Lung (tissue), 12 donors: ENCODE measurements around the gene STK33. TPM values are rescaled to one million over a fixed set of nuclear protein-coding genes. Genes with fewer than 3 reads are reported as not detected.

Source experiments
- ATAC-seq: fragments of 200-7000 bp; cut with Tn5 transposase; one replicate; pipeline ENCODE4 v1.9.1; 2020; ENCODE audit warnings: moderate number of reproducible peaks; ENCODE audit not compliant: insufficient read depth, low FRiP score
- DNase-seq, 3 donors: peaks; one replicate each; pipeline ENCODE4 v3.0.0-alpha.2; 2013 to 2017
- H3K27ac ChIP-seq, 2 donors: one replicate each; pipeline ENCODE4 v1.5.1; 2013; ENCODE audit warnings: mild to moderate bottlenecking in 2 of 2, moderate library complexity in 2 of 2, control low read depth in 1 of 2, inconsistent platforms in 1 of 2, low read depth in 1 of 2, low read length in 1 of 2
- H3K27me3 ChIP-seq, 3 donors: one replicate each; pipeline ENCODE4 v1.5.1; 2013; ENCODE audit warnings: low read length in 2 of 3; ENCODE audit not compliant: control insufficient read depth in 3 of 3, insufficient read depth in 3 of 3
- H3K36me3 ChIP-seq, 4 donors: one replicate each; pipeline ENCODE4 v1.5.1; 2013; ENCODE audit warnings: low read length in 4 of 4, mild to moderate bottlenecking in 1 of 4, moderate library complexity in 1 of 4; ENCODE audit not compliant: control insufficient read depth in 4 of 4, insufficient read depth in 4 of 4
- H3K4me1 ChIP-seq, 5 donors: one replicate each; pipeline ENCODE4 v1.5.1; 2013; ENCODE audit warnings: low read length in 5 of 5, mild to moderate bottlenecking in 2 of 5, moderate library complexity in 1 of 5; ENCODE audit not compliant: control insufficient read depth in 5 of 5, insufficient read depth in 5 of 5
- H3K4me3 ChIP-seq: one replicate; pipeline ENCODE4 v1.5.1; 2013; ENCODE audit warnings: mild to moderate bottlenecking, control low read depth, moderate library complexity
- H3K9ac ChIP-seq, 2 donors: one replicate each; pipeline ENCODE4 v1.5.1; 2013; ENCODE audit warnings: low read length in 2 of 2, control low read depth in 1 of 2; ENCODE audit not compliant: insufficient read depth in 1 of 2
- H3K9me3 ChIP-seq, 4 donors: one replicate each; pipeline ENCODE4 v1.5.1; 2013; ENCODE audit warnings: low read length in 3 of 4, mild to moderate bottlenecking in 1 of 4, moderate library complexity in 1 of 4; ENCODE audit not compliant: control insufficient read depth in 4 of 4, insufficient read depth in 3 of 4
- WGBS, 2 donors: extraction: QIAGEN DNeasy Blood & Tissue Kit; methylation state at CpG; one replicate each; pipeline ENCODE4 v1.1.7; 2013; 5-methylcytosine and 5-hydroxymethylcytosine counted together
- polyA plus RNA-seq, 2 donors: library from polyadenylated mRNA; stranded (reverse); fragments of 200-250 nt; gene quantifications; one replicate each; pipeline ENCODE4 v1.2.1, GENCODE V29; 2013
- total RNA-seq, 2 donors: library from RNA; depleted of rRNA in 1 of 2; stranded (reverse); fragments of >200 nt in 1 of 2; gene quantifications; one replicate each; pipeline ENCODE4 v1.2.1, GENCODE V29; 2014 to 2021
- TF ChIP-seq, protein P1 (sequence below): IDR thresholded peaks from 2 replicates; pipeline ENCODE4 v1.5.1; 2012; ENCODE audit warnings: mild to moderate bottlenecking; ENCODE audit errors: control extremely low read depth, extremely low read depth
- donor health status: control.
- donor health status: control.
- donor health status: Bipolar disorder and iron deficiency.
- donor health status: healthy.
- donor health status: DM: yes; HTN: yes; CAD: no.

STK33 gene
- total and polyA plus RNA-seq, 4 donors = 9.5 to 36.5 (median 20.4) TPM

DNA sequence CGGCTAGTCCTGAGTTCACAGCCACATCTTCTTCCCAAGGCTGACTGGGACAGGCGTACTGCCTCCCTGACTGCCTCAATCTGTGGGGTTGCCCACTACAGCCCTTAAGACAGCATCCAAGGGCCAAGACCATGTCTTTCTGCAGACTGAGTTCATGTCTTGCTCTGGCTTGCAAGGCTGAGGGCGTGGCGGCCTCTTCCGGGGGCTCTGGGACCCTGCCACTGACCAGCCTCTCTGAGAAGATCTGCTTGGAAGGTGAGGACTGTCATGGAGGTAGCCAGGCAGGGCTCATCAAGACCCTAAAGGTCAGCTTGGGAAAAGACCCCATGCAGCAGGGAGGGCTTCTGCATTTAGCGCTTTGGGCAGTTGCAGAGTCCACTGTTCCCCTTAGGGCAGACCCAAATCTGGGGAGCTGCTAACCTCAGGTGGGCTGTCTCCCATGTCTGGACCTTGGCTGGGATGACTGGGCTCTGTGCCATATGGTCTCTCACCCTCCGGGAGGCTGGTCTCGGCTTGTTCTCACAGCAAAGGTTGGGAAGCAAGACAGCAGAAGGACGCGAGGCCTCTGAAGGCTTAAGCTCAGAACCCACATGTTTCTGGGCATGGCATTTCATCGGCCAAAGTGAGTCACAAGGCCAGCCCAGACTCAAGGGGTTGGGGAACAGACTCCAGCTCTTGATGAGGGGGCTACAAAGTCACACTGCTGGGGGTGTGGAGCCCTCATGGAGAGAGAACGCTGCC is 221.2 kb downstream of the STK33 start:
- no peak overlapping the region for H3K4me3 ChIP-seq
- DNase-seq (peak in 1 of 3 donors; percentile 9), ATAC-seq (no peak)
- H3K27ac ChIP-seq = no peak overlapping the region
- no peaks in the 10 kb centered on the region for H3K27me3 ChIP-seq
- no peaks in the 10 kb centered on the region for H3K9me3 ChIP-seq
- WGBS, 2 donors = 85 to 97% methylated on average over 12 of the region's 12 CpGs
- TF ChIP-seq, protein P1, sequence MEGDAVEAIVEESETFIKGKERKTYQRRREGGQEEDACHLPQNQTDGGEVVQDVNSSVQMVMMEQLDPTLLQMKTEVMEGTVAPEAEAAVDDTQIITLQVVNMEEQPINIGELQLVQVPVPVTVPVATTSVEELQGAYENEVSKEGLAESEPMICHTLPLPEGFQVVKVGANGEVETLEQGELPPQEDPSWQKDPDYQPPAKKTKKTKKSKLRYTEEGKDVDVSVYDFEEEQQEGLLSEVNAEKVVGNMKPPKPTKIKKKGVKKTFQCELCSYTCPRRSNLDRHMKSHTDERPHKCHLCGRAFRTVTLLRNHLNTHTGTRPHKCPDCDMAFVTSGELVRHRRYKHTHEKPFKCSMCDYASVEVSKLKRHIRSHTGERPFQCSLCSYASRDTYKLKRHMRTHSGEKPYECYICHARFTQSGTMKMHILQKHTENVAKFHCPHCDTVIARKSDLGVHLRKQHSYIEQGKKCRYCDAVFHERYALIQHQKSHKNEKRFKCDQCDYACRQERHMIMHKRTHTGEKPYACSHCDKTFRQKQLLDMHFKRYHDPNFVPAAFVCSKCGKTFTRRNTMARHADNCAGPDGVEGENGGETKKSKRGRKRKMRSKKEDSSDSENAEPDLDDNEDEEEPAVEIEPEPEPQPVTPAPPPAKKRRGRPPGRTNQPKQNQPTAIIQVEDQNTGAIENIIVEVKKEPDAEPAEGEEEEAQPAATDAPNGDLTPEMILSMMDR = no peak
- H3K4me1 ChIP-seq = no peaks in the 10 kb centered on the region
- H3K9ac ChIP-seq = no peak overlapping the region
- no peaks in the 10 kb centered on the region for H3K36me3 ChIP-seq

DNA sequence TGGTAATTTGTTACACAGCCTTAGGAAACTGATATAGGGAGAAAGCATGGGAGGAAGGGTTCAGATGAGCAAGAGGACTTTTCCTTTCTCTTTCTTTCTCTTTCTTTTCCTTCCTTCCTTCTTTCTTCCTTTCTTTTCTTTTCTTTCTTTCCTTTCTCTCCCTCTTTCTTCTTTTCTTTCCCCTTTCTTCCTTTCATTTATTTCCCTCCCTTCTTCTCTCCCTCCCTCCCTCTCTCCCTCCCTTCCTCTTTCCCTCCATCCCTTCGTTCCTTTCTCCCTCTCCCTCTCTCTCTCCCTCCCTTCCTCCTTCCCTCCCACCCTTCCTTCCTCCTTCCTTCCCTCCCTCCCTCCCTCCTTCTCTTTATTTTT is 222.5 kb downstream of the STK33 start:
- Histone ChIP-seq H3K9me3 (no peaks in the 10 kb centered on the region), H3K9ac (no peak overlapping the region), H3K4me3 (no peak overlapping the region), H3K4me1 (no peaks in the 10 kb centered on the region), H3K36me3 (no peaks in the 10 kb centered on the region), H3K27ac (no peak overlapping the region), H3K27me3 (no peaks in the 10 kb centered on the region)
- TF ChIP-seq, protein P1 = no peak
- no peak for DNase-seq
- no peak for ATAC-seq
- 42 to 47% methylated on average over 1 of the region's 1 CpG for WGBS, 2 donors

DNA sequence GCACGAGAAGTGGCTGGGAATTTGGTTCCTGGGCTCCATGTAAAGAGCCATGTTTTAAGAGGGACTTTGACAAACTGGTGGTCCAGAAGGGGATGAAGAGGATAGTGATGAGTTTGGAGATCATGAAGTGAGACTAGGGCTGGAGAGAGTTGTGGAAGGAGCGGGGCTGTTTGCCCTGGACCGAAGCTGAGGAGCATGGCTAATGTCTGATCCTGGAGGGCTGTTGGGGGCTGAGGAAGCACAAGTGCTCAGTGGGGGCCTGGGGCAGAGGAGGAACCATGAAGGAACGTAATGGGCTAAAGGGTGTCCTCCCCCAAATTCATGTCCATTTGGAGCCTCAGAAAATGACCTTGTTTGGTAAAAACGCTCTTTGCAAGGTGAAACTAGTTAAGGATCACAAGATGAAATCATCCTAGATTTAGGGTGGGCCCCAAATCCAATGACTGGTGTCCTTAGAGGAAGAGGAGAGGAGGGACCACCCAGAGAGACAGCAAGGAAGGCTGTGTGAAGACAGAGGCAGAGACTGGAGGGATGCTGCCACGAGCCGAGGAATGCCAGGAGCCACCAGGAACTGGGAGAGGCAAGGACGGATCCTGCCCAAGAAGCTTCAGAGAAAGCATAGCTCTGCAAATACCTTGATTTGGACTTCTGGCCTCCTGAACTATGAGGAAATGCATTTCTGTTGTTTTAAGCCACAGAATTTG is 223.1 kb downstream of the STK33 start:
- no peak for ATAC-seq
- no peaks in the 10 kb centered on the region for H3K36me3 ChIP-seq
- DNase-seq = peak in 1 of 3 donors; percentile 2
- 84 to 92% methylated on average over 8 of the region's 8 CpGs for WGBS, 2 donors
- no peaks in the 10 kb centered on the region for H3K27me3 ChIP-seq
- no peaks in the 10 kb centered on the region for H3K9me3 ChIP-seq
- no peaks in the 10 kb centered on the region for H3K4me1 ChIP-seq
- H3K4me3 ChIP-seq = no peak overlapping the region
- TF ChIP-seq, protein P1 = no peak
- no peak overlapping the region for H3K27ac ChIP-seq
- H3K9ac ChIP-seq = no peak overlapping the region
